Transverse colon (tissue), 4 donors: ENCODE results near the gene MZT2B.

Experiments used
- CTCF ChIP-seq, 5 experiments: fragments of 200-600 bp in 3 of 5; fragments of 450-650 bp in 2 of 5; sonication (generic) in 3 of 5; IDR thresholded peaks; 1 replicate in 2 of 5; 2 replicates in 3 of 5; pipeline ENCODE4 v1.5.1; 2016 to 2017; ENCODE audit warnings: antibody characterized with exemption in 5 of 5, inconsistent platforms in 3 of 5, mild to moderate bottlenecking in 2 of 5, moderate library complexity in 1 of 5
- POLR2AphosphoS5 ChIP-seq, 3 donors: sonication (generic); formaldehyde crosslinking; IDR thresholded peaks; one replicate each; pipeline ENCODE4 v1.6.1; 2016; ENCODE audit warnings: antibody characterized with exemption in 3 of 3

DNA sequence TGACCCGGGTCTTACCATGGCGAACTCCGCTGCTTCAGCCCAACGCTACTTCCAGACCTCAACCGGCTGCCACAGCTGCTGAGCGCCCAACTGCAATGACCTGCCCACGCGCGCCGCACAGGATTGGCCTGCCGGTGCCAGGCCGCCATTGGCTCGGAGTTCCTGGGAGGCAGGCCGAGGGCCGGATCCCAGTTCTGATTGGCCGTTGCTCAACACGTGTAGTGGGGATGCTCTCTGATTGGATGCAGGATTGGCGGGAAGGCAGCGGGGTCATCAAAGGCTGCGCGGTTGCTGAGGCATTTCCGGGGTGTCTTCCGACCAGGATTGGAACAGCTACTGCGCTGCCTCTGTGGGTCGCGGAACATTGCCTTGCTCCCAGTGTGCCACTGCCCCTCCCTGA is 16.3 kb downstream of the MZT2B start, which contains the start of gene TUBA3E:
- no peak for TF ChIP-seq CTCF (IDR thresholded peaks at IDR 0.05)
- no peak for TF ChIP-seq POLR2AphosphoS5 (IDR thresholded peaks at IDR 0.05)
